Suppressor macrophage treated with lipopolysaccharide for 1 hour (primary cell): ENCODE data around the gene TACC3.

Experiments
- DNase-seq, 3 donors: peaks; one replicate each; pipeline ENCODE4 v3.0.0-alpha.2; 2020 to 2022

Gene TACC3

GRCh38 chr4:1777822-1778641 lies 56.7 kb downstream of the TACC3 start:
- DNase-seq = no peak

- DNase-seq = no peak
These were observed 57.5 kb downstream of the TACC3 start for GRCh38 chr4:1778642-1779392.

- no peak for DNase-seq
These were observed 58.5 kb downstream of the TACC3 start for GRCh38 chr4:1779588-1780382.

- no peak for DNase-seq
These were observed 59.1 kb downstream of the TACC3 start for GRCh38 chr4:1780435-1780834.

- DNase-seq = no peak
These were observed 61.7 kb downstream of the TACC3 start for GRCh38 chr4:1783015-1783414.

GRCh38 chr4:1783970-1784369 lies 62.6 kb downstream of the TACC3 start:
- no peak for DNase-seq

- DNase-seq = no peak
These were observed 63.1 kb downstream of the TACC3 start for GRCh38 chr4:1784395-1784788.

GRCh38 chr4:1784789-1785591 lies 63.7 kb downstream of the TACC3 start:
- DNase-seq = no peak

GRCh38 chr4:1785592-1785991 lies 64.3 kb downstream of the TACC3 start:
- no peak for DNase-seq

- DNase-seq = no peak
These were observed 65.4 kb downstream of the TACC3 start for GRCh38 chr4:1786544-1787362.

GRCh38 chr4:1787411-1788077 lies 66.2 kb downstream of the TACC3 start:
- no peak for DNase-seq

- DNase-seq = no peak
These were observed 67.1 kb downstream of the TACC3 start for GRCh38 chr4:1788254-1788973.

- no peak for DNase-seq
These were observed 68.2 kb downstream of the TACC3 start for GRCh38 chr4:1789552-1789951.

- DNase-seq = no peak
These were observed 68.7 kb downstream of the TACC3 start for GRCh38 chr4:1790005-1790404.

- no peak for DNase-seq
These were observed 71.0 kb downstream of the TACC3 start for GRCh38 chr4:1792158-1792831.

- peak; percentile 59 to 91 (median 74) for DNase-seq
These were observed 71.6 kb downstream of the TACC3 start, which contains the start of gene FGFR3 for GRCh38 chr4:1792832-1793495. FGFR3 (plus strand) TSS chr4:1793293; CDS start chr4:1793935, 642 bp downstream.

GRCh38 chr4:1793496-1793840 lies 72.1 kb downstream of the TACC3 start:
- DNase-seq = peak in 2 of 3 donors; percentile 42 to 70

- DNase-seq = peak in 2 of 3 donors; percentile 20 to 40
These were observed 72.9 kb downstream of the TACC3 start for GRCh38 chr4:1793940-1794808.
